Mesodermal cell (in vitro differentiated cells): ENCODE measurements around the gene BMPR2.
"Not testable (repeated sequence)": the region's sequence is repeated elsewhere in the genome, so short reads cannot be mapped to it uniquely, and the experiment has no call there.

Experiments
- H3K27ac ChIP-seq: 2 replicates; pipeline ENCODE4 v1.7.0; 2013; ENCODE audit warnings: mild to moderate bottlenecking, low read depth, low read length, moderate library complexity; ENCODE audit not compliant: severe bottlenecking
- H3K36me3 ChIP-seq: 2 replicates; pipeline ENCODE4 v1.7.1; 2013; ENCODE audit warnings: mild to moderate bottlenecking, low read length, moderate library complexity; ENCODE audit not compliant: control insufficient read depth, insufficient read depth
- H3K4me1 ChIP-seq: one replicate; pipeline ENCODE4 v1.7.1; 2013; ENCODE audit warnings: mild to moderate bottlenecking, low read length; ENCODE audit not compliant: insufficient read depth, control insufficient read depth, poor library complexity, severe bottlenecking
- H3K4me3 ChIP-seq: 2 replicates; pipeline ENCODE4 v1.7.0; 2013; ENCODE audit warnings: low read length, control low read depth, mild to moderate bottlenecking; ENCODE audit not compliant: insufficient read depth, poor library complexity, severe bottlenecking; ENCODE audit errors: extremely low read depth
- H3K9me3 ChIP-seq: 2 replicates; pipeline ENCODE4 v1.7.1; 2013; ENCODE audit warnings: mild to moderate bottlenecking, low read length, moderate library complexity; ENCODE audit not compliant: control insufficient read depth
- WGBS, 2 experiments: methylation state at CpG; one replicate each; pipeline ENCODE4 v1.1.5; 2013; ENCODE audit warnings: missing lambda C conversion rate in 2 of 2; ENCODE audit not compliant: insufficient coverage in 2 of 2; 5-methylcytosine and 5-hydroxymethylcytosine counted together

The BMPR2 gene

GRCh38 chr2:202555356-202555755 lies 179.2 kb downstream of the BMPR2 start:
- Histone ChIP-seq H3K4me3 (no peak overlapping the region), H3K36me3 (peaks cover 83% of the 10 kb centered on the region), H3K4me1 (no peaks in the 10 kb centered on the region), H3K27ac (no peak overlapping the region), H3K9me3 (no peaks in the 10 kb centered on the region)
- WGBS, 2 experiments, result 100% methylated on average over 2 to 4 of the region's 4 CpGs

GRCh38 chr2:202560200-202560599 lies 184.1 kb downstream of the BMPR2 start:
- no CpG with 5 or more reads among the region's 1 CpG for WGBS, 2 experiments
- Histone ChIP-seq H3K4me3 (no peak overlapping the region), H3K36me3 (peaks cover 62% of the 10 kb centered on the region), H3K27ac (no peak overlapping the region), H3K4me1 (no peaks in the 10 kb centered on the region), H3K9me3 (no peaks in the 10 kb centered on the region)

- H3K27ac ChIP-seq, result no peak overlapping the region
- peaks cover 23% of the 10 kb centered on the region for H3K36me3 ChIP-seq
- WGBS, 2 experiments, result no CpG with 5 or more reads among the region's 1 CpG
- H3K4me3 ChIP-seq, result no peak overlapping the region
- H3K4me1 ChIP-seq, result no peaks in the 10 kb centered on the region
- no peaks in the 10 kb centered on the region for H3K9me3 ChIP-seq
These were observed 188.1 kb downstream of the BMPR2 start for GRCh38 chr2:202564226-202564625.

- Histone ChIP-seq H3K4me3 (no peak overlapping the region), H3K27ac (no peak overlapping the region), H3K36me3 (peaks cover 7% of the 10 kb centered on the region), H3K4me1 (no peaks in the 10 kb centered on the region), H3K9me3 (no peaks in the 10 kb centered on the region)
- WGBS, 2 experiments, result 100% methylated on average over 1 of the region's 2 CpGs; no CpG with 5 or more reads in 1 of the 2 experiments
These were observed 190.2 kb downstream of the BMPR2 start for GRCh38 chr2:202566286-202566685.

- H3K36me3 ChIP-seq, result no peaks in the 10 kb centered on the region
- H3K9me3 ChIP-seq, result no peaks in the 10 kb centered on the region
- no peak overlapping the region for H3K4me3 ChIP-seq
- H3K27ac ChIP-seq, result no peak overlapping the region
- no CpG with 5 or more reads among the region's 2 CpGs for WGBS, 2 experiments
- H3K4me1 ChIP-seq, result no peaks in the 10 kb centered on the region
These were observed 198.4 kb downstream of the BMPR2 start for GRCh38 chr2:202574541-202574940.

DNA sequence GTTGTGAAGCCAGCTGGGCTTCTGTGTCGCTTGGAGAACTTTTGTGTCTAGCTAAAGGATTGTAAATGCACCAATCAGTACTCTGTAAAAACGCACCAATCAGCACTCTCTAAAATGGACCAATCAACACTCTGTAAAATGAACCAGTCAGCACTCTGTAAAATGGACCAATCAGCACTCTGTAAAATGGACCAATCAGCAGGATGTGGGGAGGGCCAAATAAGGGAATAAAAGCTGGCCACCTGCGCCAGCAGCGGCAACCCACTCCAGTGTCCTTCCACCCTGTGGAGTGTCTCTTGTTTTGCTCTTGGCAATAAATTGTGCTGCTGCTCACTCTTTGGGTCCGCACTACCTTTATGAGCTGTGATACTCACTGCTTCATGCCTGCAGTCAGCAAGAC lies 199.1 kb downstream of the BMPR2 start:
- WGBS, 2 experiments, result 96 to 98% methylated on average over 4 to 5 of the region's 5 CpGs
- H3K4me1 ChIP-seq, H3K9me3 ChIP-seq, H3K36me3 ChIP-seq, H3K4me3 ChIP-seq, H3K27ac ChIP-seq: not testable (repeated sequence)

GRCh38 chr2:202577250-202578183 lies 201.4 kb downstream of the BMPR2 start:
- Histone ChIP-seq H3K9me3 (no peaks in the 10 kb centered on the region), H3K4me3 (no peak overlapping the region), H3K27ac (no peak overlapping the region), H3K36me3 (no peaks in the 10 kb centered on the region), H3K4me1 (no peaks in the 10 kb centered on the region)
- WGBS, 2 experiments, result 88 to 96% methylated on average over 4 to 5 of the region's 10 CpGs

DNA sequence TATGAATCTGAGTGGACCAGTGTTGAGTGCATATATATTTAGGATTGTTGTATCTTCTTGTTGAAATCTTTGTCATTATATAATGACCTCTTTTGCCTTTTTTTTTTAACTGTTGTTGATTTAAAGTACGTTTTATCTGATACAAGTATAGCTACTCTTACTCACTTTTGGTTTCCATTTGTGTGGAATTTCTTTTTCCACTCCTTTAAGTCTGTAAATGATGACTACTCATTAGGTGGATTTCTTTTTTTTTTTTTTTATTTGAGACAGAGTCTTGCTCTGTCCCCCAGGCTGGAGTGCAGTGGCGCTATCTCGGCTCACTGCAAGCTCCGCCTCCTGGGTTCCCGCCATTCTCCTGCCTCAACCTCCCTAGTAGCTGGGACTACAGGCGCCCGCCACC lies 206.7 kb downstream of the BMPR2 start:
- not testable (repeated sequence) for H3K4me3 ChIP-seq, H3K9me3 ChIP-seq, H3K36me3 ChIP-seq, H3K4me1 ChIP-seq, H3K27ac ChIP-seq
- 93 to 98% methylated on average over 6 of the region's 7 CpGs for WGBS, 2 experiments

DNA sequence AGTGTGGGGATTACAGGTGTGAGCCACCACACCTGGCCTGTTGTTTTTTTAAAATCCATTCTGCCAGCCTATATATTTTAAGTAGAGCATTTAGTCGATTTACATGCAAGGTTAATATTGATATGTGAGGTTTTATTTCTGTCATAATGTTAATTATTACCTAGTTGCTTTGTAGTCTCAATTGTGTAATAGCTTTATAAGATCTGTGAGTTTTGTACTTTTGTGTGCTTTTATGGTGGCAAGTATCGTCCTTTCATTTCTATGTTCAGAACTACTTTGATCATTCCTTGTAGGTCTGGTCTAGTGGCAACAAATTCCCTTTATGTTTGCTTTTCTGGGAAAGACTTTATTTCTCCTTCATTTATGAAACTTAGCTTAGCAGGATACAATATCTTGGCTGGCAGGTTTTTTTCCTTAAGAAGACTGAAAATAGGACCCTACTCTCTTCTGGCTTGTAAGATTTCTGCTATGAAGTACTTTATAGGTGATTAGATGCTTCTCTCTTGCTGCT lies 207.6 kb downstream of the BMPR2 start:
- Histone ChIP-seq H3K4me1 (no peaks in the 10 kb centered on the region), H3K9me3 (no peaks in the 10 kb centered on the region), H3K4me3 (no peak overlapping the region), H3K27ac (no peak overlapping the region), H3K36me3 (no peaks in the 10 kb centered on the region)
- no CpG with 5 or more reads among the region's 2 CpGs for WGBS, 2 experiments

GRCh38 chr2:202588647-202589581 lies 212.8 kb downstream of the BMPR2 start:
- Histone ChIP-seq H3K36me3 (no peaks in the 10 kb centered on the region), H3K27ac (no peak overlapping the region), H3K4me3 (no peak overlapping the region), H3K9me3 (no peaks in the 10 kb centered on the region), H3K4me1 (no peaks in the 10 kb centered on the region)
- WGBS, 2 experiments, result 41 to 43% methylated on average over 15 of the region's 17 CpGs
